ENCODE results near the gene AOC3.

DNA sequence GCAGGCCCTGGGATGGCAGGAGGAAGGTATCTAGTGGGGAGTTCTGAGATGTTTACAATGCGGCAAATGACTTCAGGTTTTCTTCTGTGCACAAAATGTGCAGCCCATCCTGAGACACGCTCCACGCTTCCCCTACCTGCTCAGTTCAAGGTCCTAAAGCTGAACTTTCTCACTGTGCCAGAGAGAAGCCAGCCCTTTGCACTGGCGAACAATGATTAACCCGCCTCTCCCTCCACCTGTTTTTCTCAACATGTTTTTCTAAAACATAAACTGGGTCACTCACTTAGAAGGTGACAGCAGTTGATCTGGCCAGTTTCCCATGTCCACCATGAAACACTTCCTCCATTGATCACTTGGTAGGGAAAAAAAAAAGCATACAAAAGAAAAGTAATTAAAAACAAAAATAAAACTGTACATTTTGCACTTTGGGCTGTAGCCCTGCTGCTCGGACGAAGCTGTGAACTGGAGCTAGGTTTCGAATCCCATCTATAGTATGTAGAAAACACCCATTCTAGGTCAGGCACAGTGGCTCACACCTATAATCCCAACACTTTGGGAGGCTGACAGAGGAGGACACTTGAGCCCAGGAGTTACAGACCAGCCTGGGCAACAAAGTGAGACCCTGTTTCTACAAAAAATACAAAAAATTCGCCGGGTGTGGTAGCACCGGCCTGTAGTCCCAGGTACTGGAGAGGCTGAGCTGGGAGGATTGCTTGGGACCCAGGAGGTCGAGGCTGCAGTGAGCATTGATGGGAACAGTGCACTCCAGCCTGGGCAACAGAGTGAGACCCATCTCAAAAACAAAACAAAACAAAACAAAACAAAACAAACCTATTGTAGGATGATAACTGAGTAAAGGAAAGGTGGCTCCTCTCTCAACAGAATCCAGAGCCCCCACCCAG lies 43.5 kb downstream of the AOC3 start:
- no peak for TF ChIP-seq CTCF (IDR thresholded peaks at IDR 0.05)
- TF ChIP-seq POLR2A (IDR thresholded peaks at IDR 0.05) = no peak
- no peak for TF ChIP-seq EP300 (IDR thresholded peaks at IDR 0.05)
